GM10266 (cell line): ENCODE results near the gene TTR.
A peak's percentile ranks its signal among the peaks of the same experiment; 100 is the strongest.

Source experiments
- DNase-seq: peaks from one replicate; pipeline ENCODE4 v3.0.0; 2012; ENCODE audit errors: extremely low spot score
- CTCF ChIP-seq: IDR thresholded peaks from 2 replicates; pipeline ENCODE4 v1.5.1; 2012; ENCODE audit warnings: mild to moderate bottlenecking, low read depth; ENCODE audit not compliant: control insufficient read depth, insufficient read depth; ENCODE audit errors: missing control alignments

Gene TTR

GRCh38 chr18:31634331-31634713 lies 42.6 kb downstream of the TTR start:
- no peak for TF ChIP-seq CTCF
- DNase-seq, result peak; percentile 55

GRCh38 chr18:31636387-31636786 lies 44.7 kb downstream of the TTR start:
- TF ChIP-seq CTCF, result no peak
- DNase-seq, result no peak

- TF ChIP-seq CTCF, result no peak
- no peak for DNase-seq
These were observed 45.8 kb downstream of the TTR start for GRCh38 chr18:31637445-31637844.

GRCh38 chr18:31643003-31643402 lies 51.3 kb downstream of the TTR start:
- no peak for TF ChIP-seq CTCF
- no peak for DNase-seq

- no peak for DNase-seq
- no peak for TF ChIP-seq CTCF
These were observed 53.7 kb downstream of the TTR start for GRCh38 chr18:31645411-31645810.

GRCh38 chr18:31646332-31647126 lies 54.9 kb downstream of the TTR start:
- DNase-seq, result no peak
- peak; percentile 30 for TF ChIP-seq CTCF

GRCh38 chr18:31647127-31647753 lies 55.6 kb downstream of the TTR start:
- DNase-seq, result no peak
- TF ChIP-seq CTCF, result no peak
